Measurements from ENCODE around the gene GALNT18. TPM values are rescaled to one million over a fixed set of nuclear protein-coding genes. Genes with fewer than 3 reads are reported as not detected.

GALNT18 gene
- total RNA-seq, 1 donor from 2014 or later, result 11.7 TPM

DNA sequence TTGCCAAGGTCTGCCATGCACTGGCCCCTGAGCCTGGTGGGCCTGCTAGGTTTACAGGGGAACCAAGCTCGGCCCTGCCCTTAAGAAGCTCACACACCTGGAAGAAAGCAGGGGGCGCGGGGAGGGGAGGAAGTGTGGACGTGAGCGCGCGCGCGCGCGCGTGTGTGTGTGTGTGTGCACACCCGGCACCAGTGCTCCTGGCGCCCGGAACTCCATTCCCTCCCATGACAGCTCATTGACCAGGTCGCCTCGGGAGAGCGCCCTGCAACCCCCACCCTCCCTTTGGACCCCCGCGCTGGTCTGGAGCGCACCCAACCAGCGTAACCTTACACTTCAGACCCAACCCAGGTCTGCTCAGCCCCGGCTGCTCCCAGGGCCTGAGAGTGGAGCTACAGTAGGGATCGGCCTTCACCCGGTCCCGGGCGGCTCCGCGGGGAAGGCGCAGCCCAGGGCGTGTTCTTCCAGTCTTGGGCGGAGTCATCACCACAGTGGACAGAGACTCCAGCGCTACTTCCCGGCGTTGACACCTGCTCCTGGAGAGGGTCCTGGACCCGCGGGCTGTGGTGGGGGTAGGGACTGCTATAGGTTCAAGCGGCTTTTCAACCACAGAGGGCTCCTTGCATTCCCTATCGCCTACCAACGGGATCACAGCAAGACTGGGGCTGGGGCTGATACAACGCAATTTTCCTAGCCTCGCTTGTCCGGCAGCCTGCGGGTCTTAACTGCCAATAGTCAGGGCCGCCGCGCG lies 1.5 kb downstream of the GALNT18 start:
- Mint-ChIP-seq H3K9me3 (no peaks in the 10 kb centered on the region), H3K4me3 (peak overlapping the region; percentile 92), H3K4me1 (ENCODE audit: unreplicated experiment) (peaks cover 15% of the 10 kb centered on the region), H3K27me3 (peaks cover 48% of the 10 kb centered on the region), H3K36me3 (no peaks in the 10 kb centered on the region), H3K27ac (peak overlapping the region; percentile 56)
- DNase-seq (ENCODE audit: extremely low spot score, unreplicated experiment), result peak; percentile 72
- TF ChIP-seq, protein P1, sequence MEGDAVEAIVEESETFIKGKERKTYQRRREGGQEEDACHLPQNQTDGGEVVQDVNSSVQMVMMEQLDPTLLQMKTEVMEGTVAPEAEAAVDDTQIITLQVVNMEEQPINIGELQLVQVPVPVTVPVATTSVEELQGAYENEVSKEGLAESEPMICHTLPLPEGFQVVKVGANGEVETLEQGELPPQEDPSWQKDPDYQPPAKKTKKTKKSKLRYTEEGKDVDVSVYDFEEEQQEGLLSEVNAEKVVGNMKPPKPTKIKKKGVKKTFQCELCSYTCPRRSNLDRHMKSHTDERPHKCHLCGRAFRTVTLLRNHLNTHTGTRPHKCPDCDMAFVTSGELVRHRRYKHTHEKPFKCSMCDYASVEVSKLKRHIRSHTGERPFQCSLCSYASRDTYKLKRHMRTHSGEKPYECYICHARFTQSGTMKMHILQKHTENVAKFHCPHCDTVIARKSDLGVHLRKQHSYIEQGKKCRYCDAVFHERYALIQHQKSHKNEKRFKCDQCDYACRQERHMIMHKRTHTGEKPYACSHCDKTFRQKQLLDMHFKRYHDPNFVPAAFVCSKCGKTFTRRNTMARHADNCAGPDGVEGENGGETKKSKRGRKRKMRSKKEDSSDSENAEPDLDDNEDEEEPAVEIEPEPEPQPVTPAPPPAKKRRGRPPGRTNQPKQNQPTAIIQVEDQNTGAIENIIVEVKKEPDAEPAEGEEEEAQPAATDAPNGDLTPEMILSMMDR (conservative IDR thresholded peaks at IDR 0.05), result peak; percentile 20

DNA sequence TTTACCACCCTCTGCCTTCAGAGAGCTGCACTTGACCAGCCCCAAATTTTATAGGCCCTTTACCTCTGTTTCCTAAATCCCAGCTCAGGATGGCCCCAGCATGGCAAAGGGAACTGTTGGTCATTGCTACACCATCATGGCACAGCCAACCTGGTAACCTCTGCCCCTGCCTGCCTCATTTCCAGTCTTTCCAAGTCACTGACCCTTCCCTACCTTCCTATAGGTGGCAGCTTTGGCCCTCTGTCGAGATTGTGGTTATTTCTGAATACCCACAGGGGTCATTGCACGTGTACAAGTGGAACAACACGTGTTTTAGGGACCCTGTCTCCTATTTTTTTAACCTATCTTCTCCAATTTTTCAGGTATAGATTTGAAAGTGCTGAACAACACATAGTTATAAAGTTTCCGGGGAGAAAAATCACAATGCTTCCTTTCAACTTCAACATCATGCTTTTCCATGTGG lies 2.8 kb downstream of the GALNT18 start:
- Mint-ChIP-seq H3K27me3 (peaks cover 36% of the 10 kb centered on the region), H3K4me3 (peak overlapping the region; percentile 92), H3K36me3 (no peaks in the 10 kb centered on the region), H3K4me1 (ENCODE audit: unreplicated experiment) (peaks cover 15% of the 10 kb centered on the region), H3K27ac (no peak overlapping the region), H3K9me3 (no peaks in the 10 kb centered on the region)
- TF ChIP-seq, protein P1 (conservative IDR thresholded peaks at IDR 0.05), result no peak
- DNase-seq (ENCODE audit: extremely low spot score, unreplicated experiment), result no peak

DNA sequence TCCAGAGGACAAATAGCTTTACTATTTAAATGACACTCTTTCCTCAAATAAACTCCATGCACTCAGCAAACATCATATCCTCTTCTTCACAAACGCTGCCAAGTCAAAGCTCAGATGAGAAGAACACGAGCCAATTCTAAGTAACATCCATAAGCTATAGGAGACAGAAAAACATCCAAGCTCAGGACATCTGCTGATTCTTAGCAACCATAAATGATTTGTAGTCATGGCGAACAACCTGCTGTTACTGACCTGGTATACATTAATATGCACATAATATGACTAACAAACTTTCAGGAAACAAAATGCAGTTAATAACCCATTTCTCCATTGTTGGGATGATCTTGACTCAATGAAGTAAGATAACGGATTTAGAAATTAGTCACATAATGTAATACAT lies 6.7 kb downstream of the GALNT18 start:
- Mint-ChIP-seq H3K9me3 (no peaks in the 10 kb centered on the region), H3K27me3 (peaks cover 32% of the 10 kb centered on the region), H3K27ac (no peak overlapping the region)

DNA sequence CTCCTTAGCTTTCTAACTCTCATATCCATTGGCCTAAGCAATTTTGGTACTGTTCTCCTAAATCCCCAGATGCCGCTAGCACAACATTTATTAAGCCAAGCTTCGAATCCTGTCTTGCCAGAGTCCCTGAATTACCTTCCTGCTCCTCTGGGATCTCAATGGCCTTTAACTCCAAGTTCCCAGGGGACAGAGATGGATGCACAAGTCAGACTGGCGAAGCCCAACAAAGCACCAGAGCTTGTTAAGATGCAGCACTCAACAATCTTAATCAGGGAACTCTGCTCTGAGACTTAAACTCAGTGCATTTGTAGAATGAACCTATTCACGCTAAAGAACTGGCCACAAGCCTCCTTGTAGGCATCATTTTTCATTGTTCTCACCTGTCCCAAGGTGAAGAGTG lies 9.4 kb downstream of the GALNT18 start:
- TF ChIP-seq, protein P1 (conservative IDR thresholded peaks at IDR 0.05), result no peak
- H3K4me3 Mint-ChIP-seq, result no peak overlapping the region
- no peaks in the 10 kb centered on the region for H3K36me3 Mint-ChIP-seq
- H3K4me1 Mint-ChIP-seq (ENCODE audit: unreplicated experiment), result peaks cover 14% of the 10 kb centered on the region
- H3K27me3 Mint-ChIP-seq, result peaks cover 21% of the 10 kb centered on the region
- H3K27ac Mint-ChIP-seq, result no peak overlapping the region
- peaks cover 5% of the 10 kb centered on the region for H3K9me3 Mint-ChIP-seq
- DNase-seq (ENCODE audit: extremely low spot score, unreplicated experiment), result no peak

More for the DNA sequence above, 6.7 kb downstream of the GALNT18 start:
- no peak overlapping the region for H3K4me3 Mint-ChIP-seq
- TF ChIP-seq, protein P1 (conservative IDR thresholded peaks at IDR 0.05), result no peak
- DNase-seq (ENCODE audit: extremely low spot score, unreplicated experiment), result no peak
- H3K4me1 Mint-ChIP-seq (ENCODE audit: unreplicated experiment), result peaks cover 18% of the 10 kb centered on the region
- H3K36me3 Mint-ChIP-seq, result no peaks in the 10 kb centered on the region

DNA sequence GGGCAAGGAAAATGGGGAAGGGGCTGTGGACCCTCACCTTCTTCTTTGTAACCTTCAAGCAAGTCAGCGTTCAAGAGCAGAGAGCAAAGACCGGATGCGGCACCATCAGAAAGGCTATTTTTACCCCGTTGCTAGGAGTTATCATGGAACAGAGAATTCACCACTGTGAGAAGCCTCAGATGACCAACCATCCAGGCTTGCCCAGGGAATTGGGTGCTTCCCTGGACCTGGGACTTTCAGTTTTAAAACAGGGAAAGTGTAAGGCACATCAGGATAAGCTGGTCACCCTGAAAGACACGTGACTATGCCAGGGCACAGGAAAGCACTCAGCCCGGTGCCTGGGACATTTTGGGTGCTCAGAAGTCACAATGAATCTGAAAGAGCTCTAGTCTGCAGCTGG lies 10.4 kb downstream of the GALNT18 start:
- peaks cover 14% of the 10 kb centered on the region for H3K4me1 Mint-ChIP-seq (ENCODE audit: unreplicated experiment)
- TF ChIP-seq, protein P1 (conservative IDR thresholded peaks at IDR 0.05), result no peak
- no peak overlapping the region for H3K4me3 Mint-ChIP-seq
- H3K27ac Mint-ChIP-seq, result no peak overlapping the region
- H3K9me3 Mint-ChIP-seq, result peaks cover 5% of the 10 kb centered on the region
- DNase-seq (ENCODE audit: extremely low spot score, unreplicated experiment), result no peak
- no peaks in the 10 kb centered on the region for H3K36me3 Mint-ChIP-seq
- peaks cover 21% of the 10 kb centered on the region for H3K27me3 Mint-ChIP-seq

Data from type B pancreatic cell (in vitro differentiated cells).